ENCODE measurements around the gene CCDC97. TPM values are rescaled to one million over a fixed set of nuclear protein-coding genes. Genes with fewer than 3 reads are reported as not detected.

Gene CCDC97
- total and polyA plus RNA-seq, 2 of the 8 experiments (the other 6 are each of a cell fraction or from before 2014, with no cell fraction given): 19.8 to 27.1 TPM

DNA sequence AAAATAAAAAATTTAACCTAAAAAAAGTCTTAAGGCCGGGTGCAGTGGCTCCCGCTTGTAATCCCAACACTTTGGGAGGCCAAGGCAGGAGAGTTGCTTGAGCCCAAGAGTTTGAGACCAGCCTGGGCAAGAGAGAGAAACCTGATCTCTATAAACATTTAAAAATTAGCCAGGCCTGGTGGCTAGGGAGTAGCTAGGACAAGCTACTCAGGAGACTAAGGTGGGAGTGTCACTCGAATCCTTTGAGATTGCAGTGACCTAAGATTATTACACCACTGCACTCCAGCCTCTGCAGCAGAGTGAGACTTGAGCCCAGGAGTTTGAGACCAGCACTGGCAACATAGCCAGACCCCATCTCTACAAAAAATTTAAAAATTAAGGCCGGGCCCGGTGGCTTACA, 1.1 kb downstream of the CCDC97 start (continued):
- no peak for TF ChIP-seq CHD1 (IDR thresholded peaks at IDR 0.05; ENCODE audit: low read depth, low read length)
- no peak for TF ChIP-seq CHD7 (IDR thresholded peaks at IDR 0.05; ENCODE audit: insufficient replicate concordance, low read length)
- no peak for TF ChIP-seq RAD21 (IDR thresholded peaks at IDR 0.05 in 1 of 2, conservative IDR thresholded peaks at IDR 0.05 in 1 of 2; ENCODE audit: low read depth in 2 of 2, low read length in 2 of 2)
- no peak for TF ChIP-seq SP2 (IDR thresholded peaks at IDR 0.05; ENCODE audit: low read length)
- TF ChIP-seq KDM5A (IDR thresholded peaks at IDR 0.05; ENCODE audit: low read length): no peak

Measured in H1 (cell line).